ENCODE data around the gene MAP1LC3B. TPM values are rescaled to one million over a fixed set of nuclear protein-coding genes. Genes with fewer than 3 reads are reported as not detected.

The MAP1LC3B gene
- total and polyA plus RNA-seq, 12 donors: 47.0 to 161 (median 125) TPM

- Histone ChIP-seq H3K4me1 (peaks cover 13 to 70% (median 58%) of the 10 kb centered on the region in 9 donors), H3K36me3 (peaks cover 0 to 43% (median 6%) of the 10 kb centered on the region in 9 donors), H3K27me3 (peaks cover 0 to 60% (median 0%) of the 10 kb centered on the region in 7 donors), H3K4me3 (no peak overlapping the region), H3K27ac (peak overlapping the region in 5 of 10 donors; percentile 10 to 83 (median 62)), H3K9me3 (no peaks in the 10 kb centered on the region)
- DNase-seq (no peak), ATAC-seq (no peak)
- TF ChIP-seq CTCF (IDR thresholded peaks at IDR 0.05): no peak
- WGBS, 2 donors: 90 to 92% methylated on average over 13 of the region's 13 CpGs
- intact Hi-C loops (cut with DNase I): loop anchor here in 1 of 10 donors (5.0 kb wide), 1 partner anchor 38 kb away; no protein-coding TSS in a partner anchor
Observed at GRCh38 chr16:87365021-87365713, 27.0 kb upstream of the MAP1LC3B start.

GRCh38 chr16:87366288-87366687 lies 25.8 kb upstream of the MAP1LC3B start:
- Histone ChIP-seq H3K36me3 (peaks cover 0 to 34% (median 5%) of the 10 kb centered on the region in 9 donors), H3K27ac (no peak overlapping the region), H3K4me3 (no peak overlapping the region), H3K9me3 (no peaks in the 10 kb centered on the region), H3K4me1 (peaks cover 20 to 73% (median 62%) of the 10 kb centered on the region in 9 donors), H3K27me3 (peaks cover 0 to 69% (median 0%) of the 10 kb centered on the region in 7 donors)
- 78 to 79% methylated on average over 4 of the region's 4 CpGs for WGBS, 2 donors
- ATAC-seq (no peak), DNase-seq (no peak)
- TF ChIP-seq CTCF (IDR thresholded peaks at IDR 0.05): no peak
- intact Hi-C loops (cut with DNase I): loop anchor here in 1 of 10 donors (5.0 kb wide), 1 partner anchor 39 kb away; no protein-coding TSS in a partner anchor

- DNase-seq (no peak), ATAC-seq (no peak)
- no peaks in the 10 kb centered on the region for H3K9me3 ChIP-seq
- no peak for TF ChIP-seq CTCF (IDR thresholded peaks at IDR 0.05)
- WGBS, 2 donors: 91 to 93% methylated on average over 1 of the region's 1 CpG
- H3K4me1 ChIP-seq: peaks cover 21 to 79% (median 68%) of the 10 kb centered on the region in 9 donors
- H3K36me3 ChIP-seq: peaks cover 0 to 28% (median 1%) of the 10 kb centered on the region in 9 donors
- H3K27me3 ChIP-seq: peaks cover 0 to 71% (median 0%) of the 10 kb centered on the region in 7 donors
- no peak overlapping the region for H3K27ac ChIP-seq
- H3K4me3 ChIP-seq: no peak overlapping the region
- intact Hi-C loops (cut with DNase I): loop anchor here in 1 of 10 donors (5.0 kb wide), 1 partner anchor 40 kb away; no protein-coding TSS in a partner anchor
Observed at GRCh38 chr16:87366930-87367329, 25.2 kb upstream of the MAP1LC3B start.

GRCh38 chr16:87367529-87367928 lies 24.6 kb upstream of the MAP1LC3B start:
- ATAC-seq: no peak
- Histone ChIP-seq H3K27me3 (peaks cover 0 to 72% (median 0%) of the 10 kb centered on the region in 7 donors), H3K36me3 (peaks cover 0 to 23% (median 0%) of the 10 kb centered on the region in 9 donors), H3K4me3 (no peak overlapping the region), H3K27ac (peak overlapping the region in 5 of 10 donors; percentile 36 to 56 (median 46)), H3K9me3 (no peaks in the 10 kb centered on the region), H3K4me1 (peaks cover 21 to 83% (median 72%) of the 10 kb centered on the region in 9 donors)
- no peak for DNase-seq
- WGBS, 2 donors: 89 to 91% methylated on average over 9 of the region's 9 CpGs
- intact Hi-C loops (cut with DNase I): loop anchor here in 1 of 10 donors (5.0 kb wide), 1 partner anchor 40 kb away; no protein-coding TSS in a partner anchor
- no peak for TF ChIP-seq CTCF (IDR thresholded peaks at IDR 0.05)
